K562 (cell line): ENCODE measurements around the gene CHMP1A. TPM values are rescaled to one million over a fixed set of nuclear protein-coding genes. Genes with fewer than 3 reads are reported as not detected.
A peak's percentile ranks its signal among the peaks of the same experiment; 100 is the strongest.

Source experiments
- ATF3 ChIP-seq, 2 experiments: fragments of 450-650 bp in 1 of 2; sonication (generic) in 1 of 2; formaldehyde crosslinking in 1 of 2; IDR thresholded peaks in 1 of 2; conservative IDR thresholded peaks in 1 of 2; 2 replicates each; pipeline versions ENCODE4 v1.6.1 to v1.8.1; 2016 to 2023; ENCODE audit warnings: mild to moderate bottlenecking in 2 of 2, moderate library complexity in 2 of 2, inconsistent platforms in 1 of 2, missing genetic modification reagents in 1 of 2
- CHAMP1 ChIP-seq: fragments of 450-650 bp; IDR thresholded peaks from 2 replicates; pipeline ENCODE4 v1.6.1; 2016; ENCODE audit warnings: mild to moderate bottlenecking
- DDX20 ChIP-seq: fragments of 450-650 bp; IDR thresholded peaks from 2 replicates; pipeline ENCODE4 v1.6.1; 2016; ENCODE audit warnings: missing genetic modification characterization, low read depth, mild to moderate bottlenecking, missing compliant biosample characterization, moderate library complexity
- HDAC2 ChIP-seq: fragments of 450-650 bp; IDR thresholded peaks from 2 replicates; pipeline ENCODE4 v1.6.1; 2016; ENCODE audit warnings: mild to moderate bottlenecking
- HINFP ChIP-seq: fragments of 450-650 bp; conservative IDR thresholded peaks from 2 replicates; pipeline ENCODE4 v1.6.1; 2016; ENCODE audit warnings: missing genetic modification characterization, low read depth, mild to moderate bottlenecking, control low read depth, missing compliant biosample characterization
- JUN ChIP-seq, 2 experiments: sonication (generic) in 1 of 2; formaldehyde crosslinking in 1 of 2; IDR thresholded peaks; 2 replicates each; pipeline versions ENCODE4 v1.6.1 to v1.8.0; 2012 to 2022; ENCODE audit warnings: borderline replicate concordance in 2 of 2, mild to moderate bottlenecking in 2 of 2, improper control_type of control experiment in 1 of 2, low read depth in 1 of 2, low read length in 1 of 2, missing genetic modification reagents in 1 of 2
- KAT7 ChIP-seq: sonication (generic); formaldehyde crosslinking; IDR thresholded peaks from 2 replicates; pipeline ENCODE4 v1.8.0; 2022; ENCODE audit warnings: missing genetic modification reagents, mild to moderate bottlenecking, borderline replicate concordance
- MAZ ChIP-seq, 2 experiments: fragments of 450-650 bp in 1 of 2; sonication (generic) in 1 of 2; formaldehyde crosslinking; IDR thresholded peaks in 1 of 2; conservative IDR thresholded peaks in 1 of 2; 2 replicates each; pipeline versions ENCODE4 v1.4.0 to v1.5.0; 2020; ENCODE audit warnings: mild to moderate bottlenecking in 1 of 2, missing genetic modification reagents in 1 of 2
- MECOM ChIP-seq: fragments of 250-450 bp; sonication (Bioruptor Pico); IDR thresholded peaks from 2 replicates; pipeline ENCODE4 v1.8.0; 2022; ENCODE audit warnings: inconsistent platforms
- NFE2L1 ChIP-seq: fragments of 450-650 bp; IDR thresholded peaks from 2 replicates; pipeline ENCODE4 v1.6.1; 2016; ENCODE audit warnings: missing genetic modification characterization, low read depth, mild to moderate bottlenecking, missing compliant biosample characterization, moderate library complexity, borderline replicate concordance
- POLR2B ChIP-seq: fragments of 450-650 bp; IDR thresholded peaks from 2 replicates; pipeline ENCODE4 v1.6.1; 2018; ENCODE audit warnings: low read depth; ENCODE audit not compliant: partially characterized antibody
- SP1 ChIP-seq: sonication (generic); formaldehyde crosslinking; IDR thresholded peaks from 2 replicates; pipeline ENCODE4 v1.8.1; 2022; ENCODE audit warnings: mild to moderate bottlenecking, missing genetic modification reagents
- TGIF2 ChIP-seq: sonication (generic); formaldehyde crosslinking; IDR thresholded peaks from 2 replicates; pipeline ENCODE4 v1.8.1; 2022; ENCODE audit warnings: mild to moderate bottlenecking, missing genetic modification reagents, moderate library complexity
- USF1 ChIP-seq: sonication (generic); formaldehyde crosslinking; IDR thresholded peaks from 2 replicates; pipeline ENCODE4 v1.9.0; 2022; ENCODE audit warnings: mild to moderate bottlenecking, missing genetic modification reagents
- XRCC3 ChIP-seq: fragments of 450-650 bp; IDR thresholded peaks from 2 replicates; pipeline ENCODE4 v1.6.1; 2017; ENCODE audit warnings: mild to moderate bottlenecking, moderate library complexity
- ZBTB43 ChIP-seq: sonication (generic); formaldehyde crosslinking; IDR thresholded peaks from 2 replicates; pipeline ENCODE4 v1.8.0; 2023; ENCODE audit warnings: mild to moderate bottlenecking, missing genetic modification reagents
- ZNF311 ChIP-seq: fragments of 250-450 bp; sonication (Bioruptor Pico); IDR thresholded peaks from 2 replicates; pipeline ENCODE4 v1.4.0; 2020; ENCODE audit warnings: mild to moderate bottlenecking, moderate library complexity
- ZNF655 ChIP-seq: fragments of 250-450 bp; sonication (Bioruptor Pico); IDR thresholded peaks from 2 replicates; pipeline ENCODE4 v1.5.0; 2021
- polyA plus RNA-seq, 8 experiments: library from polyadenylated mRNA; depleted of rRNA in 4 of 8; stranded (reverse) in 5 of 8; unstranded in 3 of 8; fragments of >200 nt; fragmentation: Nextera tagmentation in 2 of 8; fragmentation: Illumina TruSeq in 1 of 8; extraction: Ambion mirVana in 2 of 8; extraction: Trizol in 1 of 8; gene quantifications; 2 replicates each; pipeline versions ENCODE4 v1.2.1 to v1.2.3, GENCODE V29; 2011 to 2014; ENCODE audit warnings: inconsistent platforms in 1 of 8, missing spikeins in 1 of 8
- total RNA-seq, 7 experiments: library from RNA; depleted of rRNA in 6 of 7; stranded (reverse); fragments of >200 nt in 6 of 7; fragmentation: Illumina TruSeq in 2 of 7; extraction: Trizol in 2 of 7; gene quantifications; 2 replicates each; pipeline versions ENCODE4 v1.2.1 to v1.2.3, GENCODE V29; 2011 to 2021; ENCODE audit warnings: low replicate concordance in 1 of 7

The CHMP1A gene
- total and polyA plus RNA-seq, 9 of the 15 experiments (the other 6 are each of a cell fraction or from before 2014, with no cell fraction given) = 0.83 to 79.9 (median 45.2) TPM

- no peak for TF ChIP-seq ZNF655 (CRISPR knock-in tag)
- TF ChIP-seq ZNF311 (CRISPR knock-in tag) = 0 out of 2 replicates have a peak, but pooled peaks have one; percentile 45
- TF ChIP-seq USF1 (CRISPR knock-in tag) = peak; percentile 99
- no peak for TF ChIP-seq POLR2B
- peak; percentile 84 for TF ChIP-seq SP1
- no peak for TF ChIP-seq DDX20 (tag)
- TF ChIP-seq ZBTB43 (CRISPR knock-in tag) = no peak
- TF ChIP-seq HINFP (tag) = no peak
- TF ChIP-seq CHAMP1 = no peak
- peak; percentile 100 for TF ChIP-seq ATF3 (IDR thresholded peaks at IDR 0.05)
- TF ChIP-seq ATF3 (CRISPR knock-in tag; conservative IDR thresholded peaks at IDR 0.05) = peak; percentile 95
- no peak for TF ChIP-seq TGIF2
- no peak for TF ChIP-seq XRCC3
- peak; percentile 63 to 81; a peak in 3 of 4 replicates for TF ChIP-seq MAZ (CRISPR knock-in tag; conservative IDR thresholded peaks at IDR 0.05 in 1 of 2, IDR thresholded peaks at IDR 0.05 in 1 of 2)
- TF ChIP-seq NFE2L1 = no peak
- no peak for TF ChIP-seq MECOM (CRISPR knock-in tag)
- TF ChIP-seq JUN (IDR thresholded peaks at IDR 0.05; ENCODE audit: borderline replicate concordance, low read depth, low read length) = peak; percentile 99
- peak; percentile 94; the same call in 1 of the 2 replicates for TF ChIP-seq JUN (CRISPR knock-in tag; IDR thresholded peaks at IDR 0.05; ENCODE audit: borderline replicate concordance)
- peak; percentile 61; the same call in 1 of the 2 replicates for TF ChIP-seq HDAC2
- no peak for TF ChIP-seq KAT7 (CRISPR knock-in tag)
Measured at GRCh38 chr16:89700100-89700648, 42.7 kb upstream of the CHMP1A start (continued).
